NCI-H526 (cell line): Measurements from ENCODE around the gene SMIM38.

Source experiments
- DNase-seq, 2 experiments: peaks; one replicate each; lab custom pipeline; 2025; lab: John Stamatoyannopoulos, UW

The SMIM38 gene

DNA sequence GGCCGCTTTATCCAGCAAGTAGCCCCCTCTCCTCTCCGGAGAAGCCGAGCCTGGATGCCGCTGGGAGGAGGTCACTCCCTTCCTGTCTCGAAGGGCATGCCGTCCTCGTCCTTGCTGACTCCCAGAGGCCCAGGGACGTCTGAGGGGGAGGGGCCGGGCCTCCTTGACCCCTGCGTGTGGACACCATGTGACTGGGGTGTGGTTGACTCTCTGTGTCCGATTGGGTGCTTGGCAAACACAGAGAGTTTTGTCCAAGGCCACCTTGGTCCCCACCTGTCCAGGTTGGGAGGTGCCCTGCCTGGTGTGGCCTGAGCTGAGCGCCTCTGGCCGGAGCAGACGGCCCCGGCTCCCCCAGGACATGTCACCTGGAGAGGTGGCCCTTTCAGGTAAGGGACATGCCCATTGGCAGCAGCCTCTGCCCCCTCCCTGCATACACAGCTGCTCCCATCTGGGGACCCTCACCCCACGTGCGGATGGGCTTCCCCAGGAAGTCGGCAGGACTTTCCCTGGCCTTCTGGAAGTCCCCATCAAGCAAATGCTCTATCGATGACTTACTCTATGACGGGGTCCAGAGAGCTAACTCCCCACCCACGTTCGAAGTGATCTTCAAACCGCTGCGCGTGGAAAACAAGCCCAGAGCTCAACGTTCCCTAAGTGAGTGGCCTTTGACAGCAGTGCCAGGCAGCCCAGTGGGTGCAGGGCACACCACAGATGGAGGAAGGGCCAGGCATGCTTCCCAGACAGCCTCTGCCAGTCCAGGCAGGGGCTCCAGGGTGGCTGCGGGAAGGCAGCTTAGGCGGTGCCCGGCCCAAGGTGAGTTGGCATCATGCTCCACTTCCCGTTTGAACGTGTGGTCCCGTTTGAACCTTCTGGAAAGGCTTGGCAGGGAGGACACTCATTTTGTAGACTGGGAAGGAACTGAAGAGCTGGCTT is at the start of gene SMIM38:
Gene SMIM38 (plus strand): TSS at position 634 of the 933 bp plus-strand sequence. CDS start 1,912 bp downstream, outside the sequence.
- no peak for DNase-seq

DNA sequence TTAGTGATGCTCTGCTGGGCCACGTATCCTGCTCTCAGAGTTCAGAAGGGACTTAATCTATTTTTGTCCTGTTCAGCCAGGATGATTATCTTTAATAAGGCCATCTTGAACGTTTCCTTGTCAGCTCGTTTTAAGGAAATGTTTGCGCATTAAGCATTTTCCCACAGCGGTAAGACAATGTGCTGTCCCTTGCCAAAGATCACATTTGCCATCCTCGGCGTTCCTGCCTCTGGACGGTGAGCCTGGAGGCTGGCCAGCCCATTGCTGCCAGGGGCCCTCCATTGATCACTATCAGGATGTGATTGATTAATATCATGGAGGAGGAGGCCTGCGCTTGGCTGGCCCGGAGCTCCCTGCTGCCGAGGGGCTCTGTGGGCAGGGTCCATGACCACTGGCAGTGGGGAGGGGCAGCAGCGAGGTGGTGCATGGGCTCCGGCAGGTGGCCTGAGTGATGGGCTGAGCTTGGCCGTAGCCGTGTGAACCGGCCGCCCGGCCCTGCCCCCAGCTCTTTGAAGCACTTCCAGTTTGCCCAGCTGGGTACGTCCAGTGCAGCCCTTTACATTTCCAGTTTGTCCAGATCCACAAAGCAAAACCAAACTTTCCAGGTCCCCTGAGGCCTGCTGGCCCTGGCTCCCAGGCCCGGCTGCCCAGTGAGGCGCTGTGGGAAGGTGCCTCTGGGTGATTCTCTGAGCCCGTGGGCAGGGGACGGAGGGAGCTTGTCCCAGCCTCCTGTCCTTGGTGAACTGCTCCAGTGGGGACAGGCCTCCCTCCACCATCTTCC is 49.5 kb upstream of the SMIM38 start:
- DNase-seq: no peak

GRCh38 chr11:69107413-69107812 is 48.3 kb upstream of the SMIM38 start:
- no peak for DNase-seq

DNA sequence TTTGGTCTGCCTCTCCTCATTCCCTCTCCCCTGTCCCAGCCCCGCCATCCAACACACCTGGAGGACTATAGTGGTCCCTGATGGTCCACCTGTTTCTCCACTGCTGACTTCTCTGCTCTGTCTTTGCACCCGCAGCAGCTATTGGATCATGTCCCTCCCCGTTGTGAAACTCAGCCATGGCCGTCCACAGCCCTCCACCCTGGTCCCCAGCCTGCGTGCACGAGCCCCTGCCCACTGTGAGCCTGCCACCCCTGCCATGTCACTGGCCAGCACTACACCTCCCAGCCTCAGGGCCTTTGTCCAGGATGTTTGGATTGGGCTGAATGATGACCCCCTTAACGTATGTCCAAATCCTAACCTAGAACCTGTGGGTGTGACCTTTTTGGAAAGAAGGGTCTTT is 47.7 kb upstream of the SMIM38 start:
- DNase-seq: no peak

DNA sequence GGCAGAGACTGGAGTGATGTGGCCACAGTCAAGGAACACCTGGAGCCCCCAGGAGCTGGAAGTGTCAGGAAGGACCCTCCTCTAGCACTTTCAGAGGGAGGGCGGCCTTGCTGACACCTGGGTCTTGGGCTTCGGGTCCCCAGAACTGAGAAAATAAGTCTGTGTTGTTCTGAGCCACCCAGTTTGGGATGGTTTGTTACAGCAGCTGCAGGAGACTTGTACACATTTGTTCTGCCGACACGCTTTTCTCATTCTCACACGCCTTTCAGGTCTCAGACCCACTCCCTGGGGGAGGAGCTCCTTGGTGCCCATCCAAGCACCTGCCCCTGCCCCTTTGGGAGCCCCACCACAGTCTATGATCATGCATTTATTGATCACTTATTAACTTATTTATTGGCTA is 47.2 kb upstream of the SMIM38 start:
- DNase-seq: no peak

GRCh38 chr11:69109101-69109500 is 46.6 kb upstream of the SMIM38 start:
- no peak for DNase-seq

- no peak for DNase-seq
Measured at GRCh38 chr11:69110451-69110850, 45.3 kb upstream of the SMIM38 start.

DNA sequence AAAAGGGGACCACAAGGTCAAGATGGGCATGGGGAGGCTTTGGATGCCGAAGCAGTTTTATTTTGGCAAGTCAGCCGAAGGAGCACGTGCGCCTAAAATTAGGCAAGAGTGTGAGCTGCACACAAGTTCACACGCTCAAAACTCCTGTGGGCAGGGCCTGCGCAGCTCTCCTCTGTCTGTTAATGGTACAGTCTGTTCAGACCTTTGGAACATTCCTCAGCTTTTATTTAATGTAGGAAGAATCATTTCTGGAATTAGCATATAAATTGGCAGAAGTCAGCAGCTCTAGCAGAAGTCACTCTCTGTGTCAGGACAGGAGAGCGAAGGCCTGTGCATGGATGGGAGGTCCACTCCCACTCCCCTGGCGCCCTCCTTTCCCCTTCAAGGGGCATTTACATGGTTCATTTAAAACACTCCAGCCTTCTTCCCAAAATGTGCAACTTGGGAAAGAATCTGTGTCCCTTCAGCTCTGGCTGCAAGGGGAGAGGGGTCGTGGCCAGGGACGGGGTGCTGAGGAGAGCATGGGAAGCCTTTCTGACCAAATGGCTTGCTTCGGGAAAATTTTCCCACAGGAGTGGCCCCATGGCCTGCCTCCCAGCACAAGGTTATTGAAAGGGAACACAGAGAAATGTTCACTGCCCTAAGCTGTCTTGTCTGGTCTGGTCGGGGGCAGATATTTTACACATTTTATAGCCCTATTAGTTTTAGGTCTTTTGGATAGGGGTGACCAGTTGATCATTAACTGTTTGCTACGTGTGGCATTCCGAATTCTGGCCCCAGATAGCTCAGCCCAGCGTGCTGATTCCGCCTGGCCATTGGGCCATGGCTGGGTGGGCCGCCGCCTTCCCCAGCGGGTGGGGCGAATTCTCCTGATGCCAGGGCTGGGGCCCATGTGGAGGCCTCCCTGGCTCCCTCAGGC is 43.9 kb upstream of the SMIM38 start:
- no peak for DNase-seq

GRCh38 chr11:69113226-69113625 is 42.5 kb upstream of the SMIM38 start:
- no peak for DNase-seq

DNA sequence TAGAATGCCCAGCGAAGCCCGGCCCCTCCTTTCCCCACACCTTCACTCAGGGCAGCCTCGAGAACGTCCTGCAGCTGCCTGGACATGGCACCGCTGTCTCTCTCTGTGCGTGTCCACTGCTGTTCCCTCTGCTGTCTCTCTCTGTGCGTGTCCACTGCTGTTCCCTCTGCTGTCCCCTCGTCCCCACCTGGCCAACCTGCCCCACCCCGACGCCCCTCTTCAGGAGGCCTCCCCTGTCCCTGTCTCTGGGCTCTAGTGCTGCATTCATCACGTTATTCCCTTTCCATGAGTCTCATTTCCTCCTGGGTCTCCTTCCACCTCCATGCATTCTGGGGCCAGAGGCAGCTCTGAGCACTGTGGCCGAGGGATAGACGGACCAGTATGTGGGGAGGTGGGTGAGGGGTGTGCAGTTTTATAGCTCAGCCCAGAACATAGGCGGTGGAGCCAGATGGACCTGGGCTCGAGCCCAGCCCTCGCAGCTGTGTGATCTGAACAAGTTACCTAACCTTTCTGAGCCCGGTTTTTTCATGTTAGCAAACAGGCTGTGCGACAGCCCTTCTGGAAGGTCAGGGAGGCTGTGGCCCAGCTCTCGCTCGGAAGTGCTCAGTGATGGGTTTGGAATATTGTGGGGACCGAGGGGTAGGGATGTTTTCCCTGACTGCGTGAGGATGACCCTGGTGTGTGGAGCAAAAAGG is 41.9 kb upstream of the SMIM38 start:
- no peak for DNase-seq

DNA sequence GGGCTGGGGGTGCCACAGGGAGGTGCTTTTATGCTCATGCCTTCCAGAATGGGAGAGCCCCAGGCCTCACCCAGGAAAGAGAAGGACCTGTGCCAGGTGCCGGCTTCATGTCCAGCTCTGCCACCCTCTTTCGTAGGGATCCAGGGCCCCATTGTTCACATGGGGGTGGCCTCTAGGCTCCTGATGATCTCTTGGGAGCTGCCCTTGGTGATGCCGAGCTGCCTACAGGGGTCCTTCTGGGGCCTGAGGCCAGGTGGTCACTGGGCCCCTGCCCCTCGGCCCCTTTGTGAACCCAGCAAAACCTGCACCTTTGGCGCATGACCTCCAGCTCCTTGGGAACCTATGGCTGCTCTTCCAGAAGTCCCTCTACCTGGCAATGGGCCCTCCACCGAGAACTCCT is 41.4 kb upstream of the SMIM38 start:
- no peak for DNase-seq

DNA sequence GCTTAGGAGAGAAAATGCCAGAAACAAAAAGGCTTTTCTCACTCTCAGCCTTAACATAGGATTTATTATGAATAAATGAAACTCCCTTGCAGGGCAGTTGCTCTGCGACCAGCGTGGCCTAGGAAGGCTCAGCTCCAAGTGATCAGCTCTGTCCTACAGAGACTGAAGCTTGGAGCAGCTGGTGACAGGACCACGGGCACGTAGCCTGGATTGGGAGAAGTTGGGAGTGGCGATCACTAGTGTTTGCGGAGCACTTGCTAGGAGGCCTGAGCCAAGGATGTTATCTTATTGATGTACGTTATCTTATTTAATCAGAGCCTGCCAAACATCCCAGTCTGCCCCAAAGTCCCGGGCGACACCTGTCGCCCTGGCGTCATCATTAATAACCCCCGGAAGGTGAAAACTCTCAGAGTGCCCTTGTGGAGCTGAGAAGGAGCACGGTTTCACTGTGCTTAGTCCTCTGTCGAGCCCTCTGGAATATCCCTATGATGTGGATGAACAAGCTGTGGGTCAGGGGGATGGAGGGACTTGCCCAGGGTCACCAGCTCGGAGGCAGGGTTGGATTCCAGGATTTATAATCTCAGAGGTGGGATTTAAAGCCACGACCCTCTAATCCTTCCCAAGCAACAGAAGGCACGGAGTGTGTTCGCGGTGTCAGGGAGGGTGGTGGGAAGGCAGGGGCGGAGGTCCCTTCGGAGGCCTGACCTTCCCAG is 40.8 kb upstream of the SMIM38 start:
- no peak for DNase-seq

GRCh38 chr11:69115586-69116560 is 39.9 kb upstream of the SMIM38 start:
- no peak for DNase-seq

DNA sequence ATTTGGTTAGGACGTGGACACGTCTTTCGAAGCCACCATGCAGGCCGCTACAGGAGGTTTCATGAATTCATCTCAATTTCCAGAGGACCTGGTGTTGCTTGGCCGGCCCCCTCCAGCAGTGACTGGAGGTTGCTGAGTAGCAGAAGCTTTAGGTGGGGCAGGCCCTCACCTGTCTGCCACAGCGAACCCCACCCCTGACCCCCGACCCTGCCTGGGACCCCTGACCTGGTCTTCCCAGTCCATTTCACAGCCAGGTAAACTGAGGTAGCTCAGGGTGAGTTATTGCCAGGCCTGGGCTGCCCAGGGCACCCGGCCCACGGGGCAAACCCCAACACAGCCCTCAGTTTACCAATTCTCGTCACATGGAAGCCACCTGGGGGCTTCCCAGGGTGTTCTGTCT is 39.1 kb upstream of the SMIM38 start:
- no peak for DNase-seq

GRCh38 chr11:69119190-69119589 is 36.5 kb upstream of the SMIM38 start:
- no peak for DNase-seq

DNA sequence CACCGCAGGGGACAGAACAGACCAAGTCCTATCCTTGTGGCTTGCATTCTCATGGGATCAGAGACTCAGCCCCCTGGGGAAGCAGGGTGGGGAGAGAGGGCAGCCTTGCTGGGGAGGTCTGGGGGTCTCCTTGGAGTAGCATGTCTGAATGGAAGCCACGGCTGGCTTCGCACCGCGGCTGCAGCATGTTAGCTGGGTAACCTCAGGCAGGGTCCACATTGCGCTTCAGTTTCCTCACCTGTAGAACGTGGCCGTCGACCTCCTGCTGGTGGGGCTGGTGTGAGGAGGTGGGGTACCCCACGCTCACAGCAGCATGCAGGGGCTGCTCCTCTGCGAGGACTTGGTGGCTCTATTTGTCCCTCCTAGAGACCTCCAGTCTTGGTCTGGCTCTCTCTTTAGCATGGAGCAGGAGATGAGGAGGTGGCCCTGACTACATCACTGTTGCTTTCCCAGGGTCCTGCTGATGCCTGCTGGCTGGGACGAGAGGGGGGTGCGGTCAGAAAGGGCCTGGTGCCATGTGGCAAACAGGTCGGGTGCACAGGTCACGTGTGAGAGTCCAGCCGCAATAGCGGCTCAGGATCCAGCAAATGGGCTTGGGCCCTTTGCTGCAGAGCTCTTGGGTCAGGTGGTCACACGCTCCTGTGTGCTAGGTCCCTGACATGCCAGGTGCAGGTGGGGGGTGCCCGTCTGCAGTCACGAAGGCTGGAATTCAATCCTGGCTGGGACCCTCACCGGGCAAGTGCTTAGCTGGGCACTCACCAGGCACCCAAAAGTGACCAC is 35.4 kb upstream of the SMIM38 start:
- no peak for DNase-seq

- DNase-seq: no peak
Measured at GRCh38 chr11:69121021-69121420, 34.7 kb upstream of the SMIM38 start.

- DNase-seq: no peak
Measured at GRCh38 chr11:69121621-69122325, 34.0 kb upstream of the SMIM38 start.
